HG03575 (cell line): ENCODE measurements around the gene LMTK2.

Experiments used
- ATAC-seq: cut with Tn5 transposase; IDR thresholded peaks from one replicate; pipeline ENCODE4 v1.9.1; 2021; ENCODE audit not compliant: unreplicated experiment, insufficient number of reproducible peaks, low FRiP score; ENCODE audit errors: extremely low read depth

Gene LMTK2

DNA sequence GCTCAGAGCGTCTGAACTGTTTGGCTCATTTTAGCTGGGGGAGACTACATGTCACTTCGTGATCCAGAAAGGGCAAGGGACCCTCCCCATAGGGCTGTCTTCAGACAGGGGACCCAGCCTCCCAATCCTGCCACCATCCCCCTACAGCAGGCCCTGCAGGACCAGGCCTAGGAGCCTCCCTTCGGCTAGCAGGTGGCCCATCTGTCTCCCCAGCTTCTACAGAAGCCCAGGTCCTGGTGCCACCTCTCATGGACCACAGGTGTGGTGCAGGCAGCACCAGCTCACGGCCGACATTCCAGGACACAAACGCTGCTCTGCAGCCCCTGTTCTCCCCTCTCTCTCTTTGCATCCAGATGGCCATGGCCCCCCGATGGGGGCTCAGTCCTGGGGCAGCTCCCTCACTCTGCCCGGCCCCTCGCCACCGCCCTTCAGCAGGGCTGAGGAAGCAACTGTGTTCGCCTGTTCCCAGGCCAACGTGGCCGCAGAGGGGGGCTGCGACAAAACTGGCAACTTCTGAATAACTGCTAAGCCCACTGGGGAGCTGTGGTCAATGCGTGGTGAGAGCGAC, 135.1 kb downstream of the LMTK2 start:
- ATAC-seq: no peak

DNA sequence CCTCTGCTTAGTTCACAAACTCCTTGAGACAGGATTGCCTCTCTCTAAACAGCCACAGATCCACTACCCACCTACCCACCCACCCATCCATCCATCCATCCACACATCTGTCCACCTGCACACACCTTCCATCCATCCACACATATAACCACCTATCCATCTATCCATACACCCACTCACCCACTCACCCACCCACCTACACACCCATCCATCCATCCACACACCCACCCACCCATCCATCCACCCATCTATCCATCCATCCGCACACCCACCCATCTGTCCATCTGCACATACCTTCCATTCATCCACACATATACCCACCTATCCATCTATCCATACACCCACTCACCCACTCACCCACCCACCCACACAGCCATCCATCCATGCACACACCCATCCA, 135.7 kb downstream of the LMTK2 start:
- no peak for ATAC-seq

DNA sequence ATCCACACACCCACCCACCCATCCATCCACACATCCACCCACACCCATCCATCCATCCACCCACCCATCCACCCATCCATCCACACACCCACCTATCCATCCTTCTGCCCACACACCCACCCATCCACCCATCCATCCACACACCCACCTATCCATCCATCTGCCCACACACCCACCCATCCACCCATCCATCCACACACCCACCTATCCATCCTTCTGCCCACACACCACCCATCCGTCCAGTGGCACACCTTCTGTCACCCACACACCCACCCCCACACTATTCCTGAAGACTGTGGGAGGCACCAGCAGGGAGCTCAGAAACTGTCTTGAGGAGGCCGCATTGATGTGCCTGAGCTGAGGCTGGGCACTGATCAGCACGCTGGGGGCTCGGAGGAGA, 136.3 kb downstream of the LMTK2 start:
- ATAC-seq: no peak

DNA sequence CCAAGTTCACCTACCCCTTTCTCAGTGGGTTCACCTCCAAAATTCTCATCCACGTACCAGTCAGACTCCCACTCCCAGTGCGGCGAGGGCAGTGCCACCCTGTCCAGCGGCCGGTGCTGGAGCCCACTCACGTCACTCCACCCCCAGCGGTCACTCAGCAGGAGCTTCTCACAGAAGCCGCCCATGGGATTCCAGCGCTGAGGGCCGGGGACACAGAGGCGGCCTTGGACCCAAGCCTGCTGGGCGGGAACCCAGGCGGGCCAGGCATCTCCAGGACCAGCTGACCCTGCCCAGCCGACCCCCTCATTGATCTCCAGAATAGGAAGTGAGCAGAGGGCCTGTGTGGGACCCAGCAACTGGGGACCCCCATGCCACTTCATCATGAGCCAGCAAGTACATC, 138.2 kb downstream of the LMTK2 start:
- ATAC-seq: no peak

GRCh38 chr7:98248156-98248555, 141.5 kb downstream of the LMTK2 start:
- no peak for ATAC-seq

- ATAC-seq: no peak
These were observed 142.4 kb downstream of the LMTK2 start for GRCh38 chr7:98249106-98249505.

- no peak for ATAC-seq
These were observed 144.1 kb downstream of the LMTK2 start for GRCh38 chr7:98250789-98251188.

- ATAC-seq: peak; percentile 24
These were observed 144.6 kb downstream of the LMTK2 start for GRCh38 chr7:98251231-98251600.

DNA sequence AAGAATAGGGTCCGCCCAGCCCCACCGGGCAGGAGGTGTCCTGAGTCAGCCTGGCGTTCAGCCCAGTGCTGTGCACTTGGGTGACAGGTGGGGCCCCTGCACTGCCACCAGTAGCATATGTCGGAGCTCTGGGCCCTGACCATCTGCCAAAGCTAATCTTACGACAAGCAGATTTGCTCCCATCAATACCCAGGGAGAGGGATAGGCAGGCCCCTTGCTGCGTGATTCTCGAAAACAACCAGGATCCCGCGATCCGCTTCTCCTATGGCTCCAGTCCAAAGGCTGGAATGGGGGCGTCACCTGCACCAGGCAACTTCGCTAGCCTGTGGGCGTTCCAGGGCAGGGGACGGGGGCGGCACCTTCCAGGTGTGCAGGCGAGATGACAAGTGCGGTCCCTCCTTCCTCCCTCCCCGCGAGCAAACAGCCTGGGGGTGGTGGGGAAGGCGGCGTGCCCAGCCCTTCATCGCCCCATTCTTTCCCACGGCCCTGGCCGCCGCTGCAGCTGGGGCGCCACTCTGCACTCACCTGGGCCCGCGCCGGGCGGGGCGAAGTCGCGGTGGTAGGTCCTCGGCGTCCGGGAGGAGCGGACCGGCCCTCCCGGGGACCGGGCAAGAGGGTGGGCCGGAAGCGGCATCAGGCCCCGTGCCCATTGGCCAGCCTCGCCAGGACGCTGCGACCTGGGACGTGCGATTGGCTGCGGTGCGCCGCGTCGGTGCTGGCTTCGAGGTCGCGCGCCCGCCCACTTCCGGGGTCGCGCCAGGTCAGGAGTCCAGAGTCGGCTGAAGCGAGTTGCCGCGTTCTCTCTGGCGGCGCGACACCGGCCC, 145.2 kb downstream of the LMTK2 start, which contains the start of gene TECPR1:
Gene TECPR1 (minus strand): TSS at position 632 of the 824 bp plus-strand sequence. CDS start 6,086 bp downstream, outside the sequence.
- ATAC-seq: peak; percentile 78

GRCh38 chr7:98252425-98253054, 145.9 kb downstream of the LMTK2 start:
- ATAC-seq: no peak

DNA sequence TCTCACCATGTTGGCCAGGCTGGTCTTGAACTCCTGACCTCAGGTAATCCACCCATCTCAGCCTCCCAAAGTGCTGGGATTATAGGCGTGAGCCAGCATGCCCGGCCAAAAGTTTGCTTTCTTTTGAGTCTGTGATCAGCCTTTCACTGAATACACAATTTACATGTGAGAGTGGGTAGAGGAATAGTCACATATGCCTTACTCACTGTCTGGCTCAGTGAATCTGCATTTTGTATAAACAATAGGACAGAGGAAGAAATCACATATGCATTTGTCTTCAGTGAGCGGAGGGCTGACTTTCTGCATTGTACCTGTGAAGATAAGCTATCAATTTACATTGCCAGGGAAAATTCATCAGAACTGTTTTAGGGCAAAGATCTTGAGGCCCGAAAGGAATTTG, 147.9 kb downstream of the LMTK2 start:
- no peak for ATAC-seq

- no peak for ATAC-seq
These were observed 148.4 kb downstream of the LMTK2 start for GRCh38 chr7:98254951-98255610.

DNA sequence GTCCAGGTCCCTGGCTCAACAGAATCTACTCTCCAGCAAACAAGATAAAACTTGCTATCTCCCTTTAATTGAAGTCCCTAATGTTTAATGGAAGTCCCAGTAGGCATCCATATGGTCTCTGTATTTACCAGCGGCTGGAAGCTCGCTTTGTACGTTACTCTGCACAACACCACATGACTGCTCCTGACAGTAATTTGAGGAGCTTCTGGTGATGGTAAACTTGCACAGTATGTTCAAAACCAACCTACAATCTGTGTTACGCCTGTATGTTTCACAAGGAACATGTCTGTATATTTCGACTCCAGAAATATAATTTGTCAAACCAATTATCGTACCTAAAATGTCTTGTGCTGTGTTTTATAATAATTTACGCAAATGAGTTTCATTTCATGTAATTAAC, 149.8 kb downstream of the LMTK2 start:
- ATAC-seq: no peak

DNA sequence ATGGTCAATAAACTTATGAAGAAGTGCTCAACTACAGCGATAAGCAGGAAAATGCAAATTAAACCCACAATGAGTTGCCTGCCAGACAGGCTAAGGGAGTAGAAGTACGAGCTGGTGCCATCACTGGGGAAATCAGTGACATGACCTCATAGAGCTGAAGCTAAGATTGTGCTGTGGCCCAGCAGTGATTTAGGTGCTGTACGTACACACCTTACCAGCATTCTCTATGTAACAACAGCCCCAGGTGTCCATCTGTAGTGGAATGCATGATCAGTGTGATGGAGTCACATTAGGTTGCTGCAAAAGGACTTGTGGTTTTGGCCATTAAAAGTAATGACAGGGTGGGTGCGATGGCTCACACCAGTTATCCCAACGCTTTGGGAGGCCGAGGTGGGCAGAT, 151.0 kb downstream of the LMTK2 start:
- no peak for ATAC-seq
